NCI-H774 (cell line): ENCODE results near the gene GNA12.
A peak's percentile ranks its signal among the peaks of the same experiment; 100 is the strongest.
"Not testable (repeated sequence)": the region's sequence is repeated elsewhere in the genome, so short reads cannot be mapped to it uniquely, and the experiment has no call there.

Experiments
- DNase-seq: peaks from one replicate; lab custom pipeline; 2025; lab: John Stamatoyannopoulos, UW

Gene GNA12

DNA sequence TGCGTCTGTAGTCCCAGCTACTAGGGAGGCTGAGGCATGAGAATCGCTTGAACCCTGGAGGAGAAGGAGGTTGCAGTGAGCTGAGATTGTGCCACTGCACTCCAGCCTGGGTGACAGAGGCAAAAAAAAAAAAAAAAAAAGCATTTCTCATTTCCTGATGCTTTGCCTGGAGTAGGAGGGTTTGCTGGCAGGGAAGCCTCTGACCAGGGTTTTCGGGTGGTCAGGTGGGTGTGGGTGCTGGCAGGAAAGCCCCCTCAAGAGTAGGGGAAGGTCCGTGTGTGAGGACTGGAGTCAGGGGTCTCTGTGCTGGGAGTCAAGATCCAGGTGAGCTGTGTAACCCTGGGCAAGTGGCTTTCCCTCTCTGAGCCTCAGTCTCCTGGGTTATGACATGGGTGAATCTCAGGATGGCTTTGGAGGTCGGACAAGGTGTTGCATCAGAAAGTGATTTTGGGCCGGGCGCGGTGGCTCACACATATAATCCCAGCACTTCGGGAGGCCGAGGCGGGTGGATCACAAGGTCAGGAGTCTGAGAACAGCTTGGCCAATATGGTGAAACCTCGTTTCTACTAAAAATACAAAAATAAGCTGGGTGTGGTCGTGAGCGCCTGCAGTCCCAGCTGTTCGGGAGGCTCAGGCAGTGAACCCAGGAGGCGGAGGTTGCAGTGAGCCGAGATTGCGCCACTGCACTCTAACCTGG is 152.9 kb downstream of the GNA12 start:
- no peak for DNase-seq

DNA sequence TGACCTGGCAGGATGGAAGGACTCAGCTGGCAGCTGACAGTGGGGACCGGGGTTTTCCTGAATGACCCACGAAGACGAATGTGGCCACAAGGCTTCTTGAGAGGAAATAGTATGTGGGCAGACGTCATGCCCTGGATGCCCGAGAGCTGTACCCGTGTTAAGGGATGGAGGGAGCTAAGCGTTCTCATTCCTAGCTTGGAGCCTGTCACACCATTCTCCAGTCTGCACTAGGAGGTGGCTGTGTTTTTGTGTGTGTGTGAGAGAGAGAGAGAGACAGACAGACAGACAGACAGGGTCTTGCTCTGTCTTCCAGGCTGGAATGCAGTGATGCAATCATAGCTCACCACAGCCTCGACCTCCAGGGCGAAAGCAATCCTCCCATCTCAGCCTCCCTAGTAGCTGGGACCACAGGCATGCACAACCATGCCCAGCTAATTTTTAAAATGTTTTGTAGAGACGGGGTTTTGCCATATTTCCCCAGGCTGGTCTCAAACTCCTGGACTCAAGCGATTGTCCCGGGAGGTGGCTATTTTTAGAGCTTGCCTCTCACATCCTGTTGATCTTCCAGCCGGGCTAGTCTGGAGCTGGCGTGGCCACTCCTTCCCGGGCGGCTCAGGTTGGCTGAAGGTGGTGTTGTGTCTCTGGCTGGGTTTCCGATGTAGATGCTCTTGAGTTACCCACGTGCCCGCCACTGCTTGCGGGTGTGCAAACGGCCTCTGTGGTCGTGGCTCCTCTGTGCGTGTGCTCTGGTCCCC is 154.0 kb downstream of the GNA12 start:
- no peak for DNase-seq

DNA sequence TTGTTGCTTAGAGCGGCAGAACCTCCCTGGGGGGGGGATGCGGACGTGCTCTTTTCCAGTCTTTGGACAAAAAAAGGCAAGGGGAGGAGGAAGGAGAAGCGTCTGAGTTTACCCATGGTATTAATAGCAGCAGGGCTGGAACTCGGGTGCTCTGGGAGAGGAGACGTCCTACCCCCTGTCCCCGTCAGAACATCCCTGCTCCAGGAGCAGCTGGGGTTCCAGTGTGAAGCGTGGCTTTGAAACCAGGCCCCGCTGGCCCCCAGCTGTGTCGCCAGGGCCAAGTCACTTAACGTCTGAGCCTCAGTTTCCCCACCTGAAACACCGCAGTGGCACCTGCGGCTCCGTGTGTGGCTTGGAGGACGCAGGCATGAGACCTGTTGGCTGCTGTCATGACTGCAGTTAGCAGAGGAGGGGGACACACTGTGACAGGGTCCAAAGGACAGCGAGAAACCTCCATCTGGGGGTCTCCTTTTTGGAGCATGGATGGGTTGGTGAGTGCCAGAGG is 154.7 kb downstream of the GNA12 start:
- no peak for DNase-seq

- no peak for DNase-seq
Measured at GRCh38 chr7:2688409-2689342, 155.4 kb downstream of the GNA12 start.

DNA sequence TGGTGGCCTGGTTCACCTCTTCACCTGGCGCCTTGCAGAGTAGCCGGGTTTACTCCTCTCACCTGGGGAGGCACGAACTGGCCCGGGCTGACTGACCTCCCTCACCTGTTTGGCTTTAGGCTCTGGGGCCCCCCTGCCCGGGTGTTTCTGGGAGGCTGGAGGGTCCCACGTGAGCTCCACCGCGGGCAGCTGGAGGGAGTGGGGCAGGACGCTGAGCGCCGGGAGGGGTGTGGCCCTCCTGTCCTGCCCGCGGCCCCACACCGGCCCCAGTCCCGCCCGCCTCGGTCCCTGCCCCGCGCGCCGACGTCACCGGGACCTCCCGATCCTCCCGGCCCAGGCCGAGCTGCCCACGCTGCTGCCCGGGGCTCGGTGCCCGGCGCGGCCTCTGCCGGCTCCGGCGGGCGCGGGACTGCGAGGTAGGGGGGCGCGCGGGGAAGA is 156.2 kb downstream of the GNA12 start, which contains the start of gene AMZ1:
AMZ1 (plus strand) TSS at position 322 of the 438 bp plus-strand sequence. CDS start 12,250 bp downstream, outside the sequence.
- DNase-seq: no peak

DNA sequence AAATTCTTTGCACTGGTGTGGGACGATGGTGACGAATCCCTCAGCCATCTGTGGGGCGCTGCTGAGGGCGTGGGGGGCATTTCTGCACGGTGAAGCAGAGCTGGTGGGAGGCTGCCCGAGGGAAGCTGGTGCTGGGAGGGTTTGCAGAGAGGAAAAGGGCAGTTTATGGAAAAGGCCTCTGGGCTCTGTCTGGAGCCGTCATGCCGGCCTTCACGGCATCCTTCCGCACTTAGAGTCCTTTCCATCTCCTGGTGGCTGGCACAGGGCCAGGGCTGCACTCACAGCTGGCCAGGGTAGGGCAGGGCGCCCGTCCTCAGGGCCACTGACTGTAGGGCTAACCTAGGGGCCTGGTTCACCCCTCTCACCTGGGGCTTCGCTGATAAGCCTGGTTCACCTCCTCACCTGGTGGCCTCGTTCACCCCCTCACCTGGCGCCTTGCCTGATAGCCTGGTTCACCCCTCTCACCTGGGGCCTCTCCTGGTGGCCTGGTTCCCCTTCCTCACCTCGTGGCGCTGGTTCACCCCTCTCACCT is 156.7 kb downstream of the GNA12 start:
- peak; percentile 42 for DNase-seq

- no peak for DNase-seq
Measured at GRCh38 chr7:2686101-2686500, 158.0 kb downstream of the GNA12 start.

GRCh38 chr7:2684501-2684900 is 159.6 kb downstream of the GNA12 start:
- no peak for DNase-seq

GRCh38 chr7:2681929-2682799 is 161.9 kb downstream of the GNA12 start:
- no peak for DNase-seq

- peak; percentile 16 for DNase-seq
Measured at GRCh38 chr7:2680792-2681490, 163.2 kb downstream of the GNA12 start.

DNA sequence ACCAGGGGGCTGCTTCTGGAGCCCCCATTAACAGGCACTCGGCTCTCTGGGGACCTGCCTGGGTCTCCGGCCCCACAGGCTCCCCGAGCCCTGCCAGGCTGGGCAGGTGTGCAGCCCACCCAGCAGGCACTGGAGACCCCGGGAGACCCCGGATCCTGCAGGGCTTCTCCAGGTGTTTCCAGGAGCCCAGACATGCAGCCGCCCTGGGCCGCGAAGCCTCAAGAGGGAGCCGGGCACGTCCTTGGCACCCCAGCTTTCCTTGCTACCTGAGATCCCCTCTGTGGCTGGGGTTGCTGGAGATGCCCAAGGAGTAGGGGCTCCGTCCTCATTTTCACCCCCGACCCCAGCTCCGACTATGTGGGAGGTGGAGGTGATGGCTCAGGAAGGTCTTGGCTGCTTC is 163.9 kb downstream of the GNA12 start:
- DNase-seq: no peak

GRCh38 chr7:2679135-2680127 is 164.7 kb downstream of the GNA12 start:
- not testable (repeated sequence) for DNase-seq

DNA sequence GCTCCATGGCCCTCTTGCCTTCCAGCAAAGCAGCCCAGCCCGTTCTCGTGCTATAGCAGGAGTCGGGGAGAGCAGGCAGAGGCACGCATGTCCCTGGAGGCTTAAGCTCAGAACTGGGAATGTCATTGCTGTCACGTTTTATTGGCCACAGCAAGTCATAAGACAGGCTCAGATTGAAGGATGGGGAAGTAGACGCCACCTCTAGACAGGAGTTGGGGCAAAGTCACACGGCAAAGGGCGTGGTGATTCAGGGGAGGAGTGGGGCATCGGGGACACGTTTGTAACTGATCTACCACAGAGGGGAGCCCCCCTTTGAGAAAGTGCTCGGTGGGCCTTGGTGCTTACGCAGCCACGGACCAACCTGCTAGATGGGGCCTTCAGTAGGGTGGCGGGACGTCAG is 165.7 kb downstream of the GNA12 start:
- DNase-seq: not testable (repeated sequence)
